ENCODE results near the gene POLR3B.

GRCh38 chr12:106387848-106388377, 30.4 kb downstream of the POLR3B start:
- TF ChIP-seq CTCF (optimal IDR thresholded peaks at IDR 0.05 in 1 of 3, IDR thresholded peaks at IDR 0.05 in 1 of 3, conservative IDR thresholded peaks at IDR 0.05 in 1 of 3; ENCODE audit: extremely low read depth in 1 of 3, insufficient read depth in 2 of 3, low read length in 3 of 3) (no peak), EZH2 (IDR thresholded peaks at IDR 0.05; ENCODE audit: low read length) (no peak)

All from keratinocyte (primary cell).